Endodermal cell (in vitro differentiated cells): ENCODE data around the gene GID4. TPM values are rescaled to one million over a fixed set of nuclear protein-coding genes. Genes with fewer than 3 reads are reported as not detected.
"Not testable (repeated sequence)": the region's sequence is repeated elsewhere in the genome, so short reads cannot be mapped to it uniquely, and the experiment has no call there.

Source experiments
- DNase-seq: peaks from one replicate; pipeline ENCODE4 v3.0.0-alpha.2; 2017
- H3K27ac ChIP-seq: 2 replicates; pipeline ENCODE4 v1.5.1; 2013; ENCODE audit warnings: mild to moderate bottlenecking, low read depth, low read length, moderate library complexity
- H3K27me3 ChIP-seq: 2 replicates; pipeline ENCODE4 v1.6.1; 2013; ENCODE audit warnings: mild to moderate bottlenecking, low read length, moderate library complexity; ENCODE audit not compliant: insufficient read depth, control insufficient read depth, poor library complexity, severe bottlenecking
- H3K36me3 ChIP-seq: 2 replicates; pipeline ENCODE4 v1.7.0; 2013; ENCODE audit warnings: mild to moderate bottlenecking, low read length, moderate library complexity; ENCODE audit not compliant: control insufficient read depth, insufficient read depth
- H3K4me1 ChIP-seq: one replicate; pipeline ENCODE4 v1.7.0; 2013; ENCODE audit warnings: low read length; ENCODE audit not compliant: control insufficient read depth, insufficient read depth
- H3K4me3 ChIP-seq: 2 replicates; pipeline ENCODE4 v1.5.1; 2013; ENCODE audit warnings: mild to moderate bottlenecking, low read length, moderate library complexity
- H3K9ac ChIP-seq: 2 replicates; pipeline ENCODE4 v1.6.1; 2013; ENCODE audit warnings: mild to moderate bottlenecking, low read length, moderate library complexity; ENCODE audit not compliant: poor library complexity, severe bottlenecking; ENCODE audit errors: extremely low read depth
- H3K9me3 ChIP-seq: 2 replicates; pipeline ENCODE4 v1.6.1; 2013; ENCODE audit warnings: mild to moderate bottlenecking, low read length, moderate library complexity; ENCODE audit not compliant: control insufficient read depth
- H3K27ac Mint-ChIP-seq: 2 replicates; pipeline ENCODE4 v1.8.0; 2020; ENCODE audit warnings: mixed read lengths
- H3K27me3 Mint-ChIP-seq: 2 replicates; pipeline ENCODE4 v1.8.0; 2021; ENCODE audit warnings: mild to moderate bottlenecking, mixed read lengths; ENCODE audit not compliant: insufficient read depth
- H3K36me3 Mint-ChIP-seq: 2 replicates; pipeline ENCODE4 v1.8.0; 2020; ENCODE audit warnings: low read depth, mixed read lengths
- H3K4me1 Mint-ChIP-seq: 2 replicates; pipeline ENCODE4 v1.8.0; 2020; ENCODE audit warnings: mixed read lengths
- H3K4me3 Mint-ChIP-seq: 2 replicates; pipeline ENCODE4 v1.8.0; 2020; ENCODE audit warnings: mild to moderate bottlenecking, moderate library complexity, mixed read lengths
- H3K9me3 Mint-ChIP-seq: 2 replicates; pipeline ENCODE4 v1.8.0; 2020; ENCODE audit warnings: mild to moderate bottlenecking, mixed read lengths
- WGBS, 2 experiments: methylation state at CpG; one replicate each; pipeline versions ENCODE4 v1.1.5 to v1.1.7; 2013; ENCODE audit warnings: missing lambda C conversion rate in 2 of 2, mixed read lengths in 1 of 2; ENCODE audit not compliant: insufficient coverage in 1 of 2, insufficient read length in 1 of 2; 5-methylcytosine and 5-hydroxymethylcytosine counted together
- total RNA-seq, 2 donors: library from RNA; stranded (reverse); fragmentation: NEBNext Ultra II Directional in 1 of 2; extraction: Animal tissue kit (Norgen Biotek cat#: 25700) in 1 of 2; gene quantifications; 2 replicates in 1 of 2; 3 replicates in 1 of 2; pipeline ENCODE4 v1.2.1, GENCODE V29; 2021
- TF ChIP-seq, protein P1 (sequence below): fragments of 200-600 bp; sonication (generic); conservative IDR thresholded peaks from 2 replicates; pipeline ENCODE4 v1.5.0; 2021; ENCODE audit warnings: antibody characterized with exemption, mild to moderate bottlenecking

GID4 gene
- total RNA-seq, 2 donors from 2014 or later: 20.5 to 20.8 TPM

DNA sequence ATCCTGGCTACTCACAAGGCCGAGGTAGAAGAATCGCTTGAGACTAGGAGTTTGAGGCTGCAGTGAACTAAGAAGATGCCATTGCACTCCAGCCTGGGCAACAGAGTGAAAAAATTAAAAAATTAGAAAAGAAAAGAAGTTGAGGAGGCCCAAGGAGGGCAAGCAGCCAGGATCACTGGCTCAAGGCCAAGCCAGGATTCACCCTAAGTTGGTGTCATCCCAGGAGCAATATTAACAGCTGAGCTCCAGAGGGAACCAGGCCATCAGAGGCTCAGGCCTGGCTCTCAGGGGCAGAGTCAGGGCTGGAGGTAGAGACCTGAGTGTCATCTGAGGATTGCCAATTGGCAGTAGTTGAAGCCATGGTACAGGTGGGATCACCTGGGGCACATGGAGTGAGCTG is 45.8 kb upstream of the GID4 start:
- WGBS, 2 experiments: 88 to 93% methylated on average over 2 of the region's 2 CpGs
- H3K9ac ChIP-seq: no peak overlapping the region
- no peaks in the 10 kb centered on the region for H3K9me3 ChIP-seq
- H3K4me1 ChIP-seq: no peaks in the 10 kb centered on the region
- Mint-ChIP-seq H3K27ac (no peak overlapping the region), H3K4me3 (no peak overlapping the region), H3K4me1 (peaks cover 9% of the 10 kb centered on the region), H3K36me3 (no peaks in the 10 kb centered on the region), H3K27me3 (peaks cover 2% of the 10 kb centered on the region), H3K9me3 (no peaks in the 10 kb centered on the region)
- H3K36me3 ChIP-seq: no peaks in the 10 kb centered on the region
- TF ChIP-seq, protein P1, sequence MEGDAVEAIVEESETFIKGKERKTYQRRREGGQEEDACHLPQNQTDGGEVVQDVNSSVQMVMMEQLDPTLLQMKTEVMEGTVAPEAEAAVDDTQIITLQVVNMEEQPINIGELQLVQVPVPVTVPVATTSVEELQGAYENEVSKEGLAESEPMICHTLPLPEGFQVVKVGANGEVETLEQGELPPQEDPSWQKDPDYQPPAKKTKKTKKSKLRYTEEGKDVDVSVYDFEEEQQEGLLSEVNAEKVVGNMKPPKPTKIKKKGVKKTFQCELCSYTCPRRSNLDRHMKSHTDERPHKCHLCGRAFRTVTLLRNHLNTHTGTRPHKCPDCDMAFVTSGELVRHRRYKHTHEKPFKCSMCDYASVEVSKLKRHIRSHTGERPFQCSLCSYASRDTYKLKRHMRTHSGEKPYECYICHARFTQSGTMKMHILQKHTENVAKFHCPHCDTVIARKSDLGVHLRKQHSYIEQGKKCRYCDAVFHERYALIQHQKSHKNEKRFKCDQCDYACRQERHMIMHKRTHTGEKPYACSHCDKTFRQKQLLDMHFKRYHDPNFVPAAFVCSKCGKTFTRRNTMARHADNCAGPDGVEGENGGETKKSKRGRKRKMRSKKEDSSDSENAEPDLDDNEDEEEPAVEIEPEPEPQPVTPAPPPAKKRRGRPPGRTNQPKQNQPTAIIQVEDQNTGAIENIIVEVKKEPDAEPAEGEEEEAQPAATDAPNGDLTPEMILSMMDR: no peak
- no peaks in the 10 kb centered on the region for H3K27me3 ChIP-seq
- DNase-seq: no peak
- H3K27ac ChIP-seq: no peak overlapping the region
- H3K4me3 ChIP-seq: no peak overlapping the region

DNA sequence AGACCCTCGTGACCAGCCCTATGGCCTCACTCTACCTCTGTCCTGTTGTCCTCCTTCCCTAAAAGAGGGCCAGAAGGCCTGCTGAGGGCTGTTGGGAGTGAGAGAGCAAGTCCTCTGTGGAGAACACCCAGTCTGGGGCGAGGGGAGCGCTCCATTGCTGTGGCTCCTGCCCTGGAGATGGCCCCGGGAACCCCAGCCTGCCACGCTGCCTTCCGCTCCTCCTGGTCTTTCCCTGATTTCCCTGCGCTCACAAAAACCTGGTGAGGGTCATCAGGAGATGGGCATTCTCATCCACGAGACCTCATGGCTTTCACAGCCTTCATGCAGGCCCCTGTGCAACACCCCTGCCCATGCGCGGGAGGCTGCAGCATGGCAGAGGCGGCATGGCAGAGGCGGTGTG is 45.4 kb upstream of the GID4 start:
- H3K4me1 ChIP-seq: no peaks in the 10 kb centered on the region
- 95 to 96% methylated on average over 11 to 12 of the region's 12 CpGs for WGBS, 2 experiments
- no peak for DNase-seq
- Mint-ChIP-seq H3K4me1 (peaks cover 9% of the 10 kb centered on the region), H3K36me3 (no peaks in the 10 kb centered on the region), H3K4me3 (no peak overlapping the region), H3K27ac (no peak overlapping the region), H3K9me3 (no peaks in the 10 kb centered on the region), H3K27me3 (peaks cover 2% of the 10 kb centered on the region)
- H3K27me3 ChIP-seq: no peaks in the 10 kb centered on the region
- no peak overlapping the region for H3K4me3 ChIP-seq
- TF ChIP-seq, protein P1: no peak
- no peak overlapping the region for H3K9ac ChIP-seq
- no peaks in the 10 kb centered on the region for H3K36me3 ChIP-seq
- H3K9me3 ChIP-seq: no peaks in the 10 kb centered on the region
- H3K27ac ChIP-seq: no peak overlapping the region

DNA sequence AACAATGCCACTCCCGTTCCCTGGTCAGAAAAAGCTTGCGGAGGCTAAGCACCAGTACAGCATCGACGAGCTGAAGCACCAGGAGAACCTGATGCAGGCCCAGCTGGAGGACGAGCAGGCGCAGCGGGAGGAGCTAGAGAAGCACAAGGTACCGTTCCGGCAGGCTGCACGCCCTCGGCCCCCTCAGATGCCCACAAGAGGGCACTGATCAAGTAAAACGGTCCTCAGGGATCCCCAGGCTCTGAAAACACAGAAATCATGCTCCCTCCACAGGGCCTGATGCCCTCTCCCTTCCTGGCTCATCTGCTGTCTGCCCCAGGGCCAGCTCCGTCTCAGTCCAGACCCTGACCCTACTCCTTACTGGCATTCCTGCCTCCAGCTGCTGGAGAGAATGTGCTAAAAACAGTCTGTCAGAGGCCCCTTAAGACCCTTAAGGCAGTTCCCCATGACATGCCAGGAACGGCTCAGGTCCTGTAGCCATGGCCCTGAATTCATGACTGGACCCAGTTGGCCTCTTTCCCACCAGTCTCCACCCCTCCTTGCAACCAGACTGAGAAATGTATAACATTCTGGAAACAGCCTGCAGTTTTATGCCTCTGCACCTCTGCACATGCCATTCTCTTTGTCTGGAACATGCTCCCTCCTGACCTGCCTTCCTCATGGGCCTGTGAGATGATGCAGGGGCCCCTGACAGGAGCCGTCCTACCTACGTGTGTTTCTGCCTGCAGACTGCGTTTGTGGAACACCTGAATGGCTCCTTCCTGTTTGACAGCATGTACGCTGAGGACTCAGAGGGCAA is 44.7 kb upstream of the GID4 start:
- Histone ChIP-seq H3K27ac (peak overlapping the region; percentile 24), H3K4me1 (no peaks in the 10 kb centered on the region), H3K36me3 (no peaks in the 10 kb centered on the region), H3K9ac (no peak overlapping the region), H3K27me3 (no peaks in the 10 kb centered on the region), H3K4me3 (no peak overlapping the region), H3K9me3 (no peaks in the 10 kb centered on the region)
- H3K27ac Mint-ChIP-seq: no peak overlapping the region
- TF ChIP-seq, protein P1: peak; percentile 79
- WGBS, 2 experiments: 61 to 71% methylated on average over 12 to 18 of the region's 18 CpGs
- peaks cover 9% of the 10 kb centered on the region for H3K4me1 Mint-ChIP-seq
- peaks cover 2% of the 10 kb centered on the region for H3K27me3 Mint-ChIP-seq
- peak; percentile 95 for DNase-seq
- H3K9me3 Mint-ChIP-seq: no peaks in the 10 kb centered on the region
- H3K36me3 Mint-ChIP-seq: no peaks in the 10 kb centered on the region
- H3K4me3 Mint-ChIP-seq: no peak overlapping the region

DNA sequence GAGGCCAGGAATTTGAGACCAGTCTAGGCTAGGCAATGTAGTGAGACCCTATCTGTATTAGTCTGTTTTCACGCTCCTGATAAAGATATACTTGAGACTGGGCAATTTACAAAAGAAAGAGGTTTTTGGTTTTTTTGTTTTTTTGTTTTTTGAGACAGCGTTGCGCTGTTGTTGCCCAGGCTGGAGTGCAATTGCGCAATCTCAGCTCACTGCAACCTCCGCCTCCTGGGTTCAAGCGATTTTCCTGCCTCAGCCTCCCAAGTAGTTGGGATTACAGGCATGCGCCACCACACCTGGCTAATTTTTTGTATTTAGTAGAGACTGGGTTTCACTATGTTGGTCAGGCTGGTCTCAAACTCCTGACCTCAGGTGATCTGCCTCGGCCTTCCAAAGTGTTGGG is 43.3 kb upstream of the GID4 start:
- H3K27me3 Mint-ChIP-seq, H3K36me3 Mint-ChIP-seq, H3K36me3 ChIP-seq, H3K27ac Mint-ChIP-seq, H3K4me1 Mint-ChIP-seq, H3K9ac ChIP-seq, DNase-seq, H3K4me1 ChIP-seq, H3K27me3 ChIP-seq, H3K4me3 ChIP-seq, H3K9me3 ChIP-seq, H3K9me3 Mint-ChIP-seq, H3K27ac ChIP-seq, H3K4me3 Mint-ChIP-seq: not testable (repeated sequence)
- WGBS, 2 experiments: 93 to 97% methylated on average over 7 to 8 of the region's 8 CpGs
